Ammon's horn (tissue), 1 donor: ENCODE measurements around the gene BSND.

Experiments
- DNase-seq: peaks from one replicate; pipeline ENCODE4 v3.0.0-alpha.2; 2016; ENCODE audit warnings: low spot score

Gene BSND

GRCh38 chr1:54975356-54976108, 23.2 kb upstream of the BSND start:
- DNase-seq = no peak

- no peak for DNase-seq
These were observed 22.0 kb upstream of the BSND start for GRCh38 chr1:54976747-54977146.

- DNase-seq = no peak
These were observed 21.0 kb upstream of the BSND start for GRCh38 chr1:54977533-54978297.

- no peak for DNase-seq
These were observed 20.0 kb upstream of the BSND start for GRCh38 chr1:54978528-54979326.

GRCh38 chr1:54979327-54979891, 19.3 kb upstream of the BSND start:
- DNase-seq = no peak

- DNase-seq = no peak
These were observed 18.6 kb upstream of the BSND start for GRCh38 chr1:54980046-54980527.

GRCh38 chr1:54980528-54981241, 18.0 kb upstream of the BSND start, which contains the start of gene TMEM61:
TMEM61 (plus strand) TSS chr1:54980628; CDS start chr1:54981066, 438 bp downstream.
- DNase-seq = no peak

GRCh38 chr1:54981466-54981865, 17.3 kb upstream of the BSND start:
- no peak for DNase-seq

GRCh38 chr1:54982739-54983138, 16.0 kb upstream of the BSND start:
- DNase-seq = no peak

GRCh38 chr1:54984131-54984842, 14.4 kb upstream of the BSND start:
- DNase-seq = no peak

- DNase-seq = no peak
These were observed 13.2 kb upstream of the BSND start for GRCh38 chr1:54985556-54985955.

- DNase-seq = no peak
These were observed 12.7 kb upstream of the BSND start for GRCh38 chr1:54986025-54986424.

- no peak for DNase-seq
These were observed 12.2 kb upstream of the BSND start for GRCh38 chr1:54986533-54986932.

- DNase-seq = no peak
These were observed 11.3 kb upstream of the BSND start for GRCh38 chr1:54987427-54987826.

GRCh38 chr1:54987919-54988705, 10.6 kb upstream of the BSND start:
- no peak for DNase-seq

GRCh38 chr1:54988975-54989374, 9.8 kb upstream of the BSND start:
- DNase-seq = no peak

- no peak for DNase-seq
These were observed 9.3 kb upstream of the BSND start for GRCh38 chr1:54989473-54989872.

GRCh38 chr1:54989968-54990810, 8.5 kb upstream of the BSND start:
- DNase-seq = no peak

- DNase-seq = no peak
These were observed 7.8 kb upstream of the BSND start for GRCh38 chr1:54990916-54991315.
